ENCODE data around the gene MMP23B.
"Not testable (repeated sequence)": the region's sequence is repeated elsewhere in the genome, so short reads cannot be mapped to it uniquely, and the experiment has no call there.

Gene MMP23B

DNA sequence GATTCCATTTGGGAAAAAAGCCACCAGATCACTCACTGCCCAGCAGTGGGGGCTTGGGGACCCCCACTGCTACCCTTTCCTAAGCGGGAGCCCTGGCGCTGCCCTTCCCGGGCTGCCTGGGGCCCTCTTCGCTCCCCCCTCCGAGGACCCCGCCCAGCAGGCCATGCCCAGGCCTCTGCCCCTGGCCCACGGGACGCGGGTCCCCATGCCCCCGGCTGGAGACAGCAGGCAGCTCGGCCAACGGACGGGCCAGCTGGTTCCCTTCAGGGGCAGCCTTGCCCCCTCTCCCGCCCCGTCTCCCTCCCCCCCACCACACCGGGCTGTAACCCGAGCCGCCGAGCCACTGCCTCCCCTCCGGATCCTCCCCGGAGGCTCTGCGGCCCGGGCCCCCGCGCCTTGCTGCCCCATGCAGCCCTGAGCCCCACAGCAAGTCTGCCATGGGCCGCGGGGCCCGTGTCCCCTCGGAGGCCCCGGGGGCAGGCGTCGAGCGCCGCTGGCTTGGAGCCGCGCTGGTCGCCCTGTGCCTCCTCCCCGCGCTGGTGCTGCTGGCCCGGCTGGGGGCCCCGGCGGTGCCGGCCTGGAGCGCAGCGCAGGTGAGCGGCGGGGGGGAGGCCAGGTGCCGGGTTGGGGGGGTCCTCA lies at the start of gene MMP23B:
Gene MMP23B, plus strand, starts transcription at position 392 of the 639 bp plus-strand sequence. Its CDS starts 46 bp downstream, at position 438.
- DNase-seq (ENCODE audit: low spot score) (no peak), FAIRE-seq (no peak)

- DNase-seq (ENCODE audit: low spot score) (no peak), FAIRE-seq (no peak)
These were observed 49.2 kb upstream of the MMP23B start for GRCh38 chr1:1582585-1583346.

DNA sequence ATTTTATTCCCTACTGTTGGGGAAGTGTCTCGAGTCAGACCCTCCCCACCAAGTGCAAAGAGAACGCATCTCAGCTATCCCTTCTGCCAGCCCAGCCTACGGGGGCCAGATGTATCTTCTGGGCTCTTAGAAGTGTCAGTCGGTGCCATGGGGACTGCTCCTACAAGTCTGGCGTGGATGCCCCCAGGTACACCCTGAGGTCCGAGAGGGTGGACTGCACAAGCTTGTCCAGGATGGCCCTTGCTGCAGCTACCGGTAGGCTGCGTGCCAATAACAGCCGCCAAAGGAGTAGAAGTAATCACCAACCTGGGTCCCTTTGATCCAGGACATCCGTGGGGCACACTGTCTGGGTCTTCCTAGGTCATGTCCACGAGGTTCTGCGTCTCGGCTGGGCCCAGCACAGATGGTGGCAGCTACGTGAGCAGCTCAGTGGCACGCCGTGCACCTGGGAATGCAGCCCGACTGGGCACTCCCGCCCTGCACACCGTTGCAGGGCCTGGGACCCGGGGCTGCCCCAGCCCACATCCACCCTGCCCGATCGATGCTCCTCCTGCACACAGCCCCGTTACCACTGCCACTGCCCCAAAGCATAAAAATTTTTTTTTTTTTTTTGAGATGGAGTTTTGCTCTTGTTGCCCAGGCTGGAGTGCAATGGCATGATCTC lies 48.5 kb upstream of the MMP23B start:
- FAIRE-seq, result no peak
- DNase-seq (ENCODE audit: low spot score), result no peak

GRCh38 chr1:1591452-1591851 lies 40.5 kb upstream of the MMP23B start:
- DNase-seq (ENCODE audit: low spot score) (peak; percentile 35), FAIRE-seq (no peak)

DNA sequence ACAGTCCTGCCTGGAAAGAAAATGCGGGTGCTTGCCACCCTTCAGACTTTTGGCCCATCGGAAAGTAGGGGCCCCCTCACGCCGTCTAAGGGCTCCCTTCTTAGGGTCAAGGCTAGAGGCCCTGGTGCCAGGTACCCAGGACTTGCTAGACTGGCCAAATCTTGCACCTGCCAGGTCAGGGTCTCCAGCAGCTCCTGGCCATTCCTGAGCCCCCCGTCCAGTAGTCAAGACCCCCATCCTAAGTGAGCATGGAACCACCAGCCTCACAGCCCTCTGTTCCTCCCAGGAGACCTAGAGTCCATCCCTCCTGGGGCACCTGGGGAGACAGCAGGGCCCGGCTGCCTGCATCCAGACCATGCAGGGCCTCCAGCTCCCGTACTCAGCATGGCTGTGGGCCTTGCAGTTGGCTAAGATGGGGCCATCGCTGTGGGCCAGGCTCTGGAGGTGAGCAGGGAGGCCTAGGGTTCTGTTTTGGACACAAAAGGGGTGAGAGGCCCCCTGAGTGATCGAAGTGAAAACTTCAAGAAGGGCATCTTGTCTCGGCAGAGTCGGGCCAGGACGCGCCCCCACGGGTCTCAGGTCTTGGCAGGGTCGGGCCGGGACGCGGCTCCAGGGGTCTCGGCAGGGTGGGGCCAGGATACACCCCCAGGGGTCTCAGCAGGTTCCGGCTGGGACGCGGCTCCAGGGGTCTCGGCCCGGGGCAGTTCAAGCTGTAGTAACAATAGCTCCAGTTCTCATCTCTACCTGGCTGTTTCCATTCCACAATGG lies 38.0 kb upstream of the MMP23B start:
- FAIRE-seq, result no peak
- no peak for DNase-seq (ENCODE audit: low spot score)

- DNase-seq (ENCODE audit: low spot score) (no peak), FAIRE-seq (no peak)
These were observed 37.2 kb upstream of the MMP23B start for GRCh38 chr1:1594602-1595260.

GRCh38 chr1:1595341-1595740 lies 36.6 kb upstream of the MMP23B start:
- not testable (repeated sequence) for DNase-seq (ENCODE audit: low spot score); FAIRE-seq

- no peak for DNase-seq (ENCODE audit: low spot score)
- FAIRE-seq, result no peak
These were observed 35.3 kb upstream of the MMP23B start for GRCh38 chr1:1596493-1597274.

GRCh38 chr1:1597275-1597930 lies 34.6 kb upstream of the MMP23B start:
- no peak for FAIRE-seq
- DNase-seq (ENCODE audit: low spot score), result peak; percentile 6

GRCh38 chr1:1598051-1598719 lies 33.8 kb upstream of the MMP23B start:
- DNase-seq (ENCODE audit: low spot score) (no peak), FAIRE-seq (no peak)

GRCh38 chr1:1598720-1599029 lies 33.3 kb upstream of the MMP23B start:
- no peak for DNase-seq (ENCODE audit: low spot score)
- no peak for FAIRE-seq

DNA sequence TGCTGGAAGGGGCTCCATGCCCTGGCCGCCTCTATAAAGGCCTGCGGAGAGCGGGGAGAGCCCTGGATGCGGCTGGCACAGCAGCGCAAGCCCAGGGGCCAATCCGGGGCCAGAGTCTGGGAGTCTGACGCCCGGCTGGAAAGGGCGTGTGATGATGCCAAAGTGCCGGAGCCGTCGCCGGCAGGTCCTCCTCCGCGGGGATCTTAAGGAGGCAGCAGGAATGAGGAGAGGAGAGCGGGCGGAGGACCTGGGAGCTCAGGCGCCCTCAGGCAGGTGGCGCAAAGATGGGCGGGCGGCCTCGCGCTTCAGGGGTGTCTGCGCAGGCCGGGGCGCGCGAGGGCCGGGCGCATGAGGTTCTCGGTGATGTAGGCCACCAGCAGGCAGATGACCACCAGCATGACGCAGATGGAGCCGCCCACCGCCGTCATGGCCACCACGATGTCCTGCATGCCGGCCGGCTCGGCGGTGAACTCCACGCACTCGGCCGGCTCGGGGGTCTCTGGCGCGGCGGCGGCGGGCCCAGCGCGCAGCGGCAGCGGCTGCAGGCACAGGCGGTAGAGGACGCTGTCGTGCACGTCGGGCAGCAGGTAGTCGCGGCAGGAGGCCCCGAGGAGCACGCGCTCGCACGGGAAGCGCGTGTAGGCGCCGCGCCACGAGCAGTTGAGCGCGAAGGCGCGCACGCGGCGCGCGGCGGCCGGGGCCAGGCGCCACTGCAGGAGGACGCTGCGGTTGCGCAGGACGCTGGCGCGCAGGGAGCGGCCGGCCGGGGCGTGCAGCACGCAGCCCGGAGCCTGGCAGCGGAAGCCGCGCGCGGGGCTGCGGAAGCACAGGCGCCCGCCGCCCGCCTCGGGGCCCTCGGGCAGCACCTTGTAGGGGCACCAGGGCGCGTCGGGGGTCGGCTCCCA lies 32.7 kb upstream of the MMP23B start:
- DNase-seq (ENCODE audit: low spot score), result no peak
- no peak for FAIRE-seq

DNA sequence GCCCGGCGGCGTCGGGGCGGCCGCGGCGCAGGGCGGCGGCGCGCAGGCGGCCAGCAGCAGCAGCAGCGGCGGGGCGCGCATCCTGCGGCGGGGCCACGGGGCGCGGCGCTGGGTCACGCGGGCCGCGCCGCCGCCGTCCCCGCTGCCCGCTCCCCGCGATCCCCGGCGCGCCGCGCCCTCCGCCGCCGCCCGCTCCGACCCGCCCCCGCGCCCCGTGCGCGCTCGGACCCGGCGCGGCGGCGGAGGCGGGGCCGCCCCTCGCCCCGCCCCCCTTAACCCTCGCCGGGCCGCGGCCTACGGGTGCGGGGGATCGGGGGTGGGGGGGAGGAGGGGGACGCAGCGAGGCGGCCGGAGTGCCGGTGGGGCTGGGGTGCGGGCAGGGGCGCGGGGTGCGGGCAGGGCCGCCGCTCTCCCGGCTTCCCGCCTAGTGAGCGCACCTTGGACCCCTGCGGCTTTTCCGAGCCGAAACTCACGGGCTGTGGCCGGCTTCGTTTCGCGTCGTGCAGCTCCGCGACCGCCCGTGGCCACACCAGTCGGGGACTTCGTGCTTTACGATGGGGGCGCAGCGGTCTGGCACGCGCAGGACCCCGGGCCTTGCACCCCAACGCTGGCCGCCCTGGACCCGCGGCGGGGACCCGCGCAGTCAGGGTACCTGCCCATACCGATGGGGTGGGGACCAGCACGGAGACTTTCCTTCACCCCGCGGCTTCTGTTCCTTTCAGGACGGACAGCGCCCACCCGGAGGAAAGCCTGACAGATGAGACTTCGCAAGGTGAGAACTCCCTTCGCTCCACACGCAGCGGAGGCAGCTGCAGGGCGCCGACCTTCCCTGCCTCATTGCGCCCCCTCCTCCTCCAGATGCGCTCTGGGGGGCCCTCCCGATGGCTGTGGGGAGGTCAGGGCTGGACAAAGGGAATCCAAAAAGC lies 31.8 kb upstream of the MMP23B start, which contains the start of gene FNDC10:
Gene FNDC10, minus strand, starts transcription at position 201 of the 926 bp plus-strand sequence. Its CDS starts 120 bp downstream, at position 81.
- FAIRE-seq (no peak), DNase-seq (ENCODE audit: low spot score) (no peak)

- FAIRE-seq (no peak), DNase-seq (ENCODE audit: low spot score) (no peak)
These were observed 31.0 kb upstream of the MMP23B start for GRCh38 chr1:1600861-1601563.

GRCh38 chr1:1601564-1602303 lies 30.2 kb upstream of the MMP23B start:
- FAIRE-seq (no peak), DNase-seq (ENCODE audit: low spot score) (no peak)

Measured in RCC 7860 (cell line).